CD4-positive, alpha-beta T cell (primary cell): ENCODE data around the gene CNTRL. TPM values are rescaled to one million over a fixed set of nuclear protein-coding genes. Genes with fewer than 3 reads are reported as not detected.

Experiments
- ATAC-seq: fragments of 200-7000 bp; cut with Tn5 transposase; one replicate; pipeline ENCODE4 v1.10.0; 2022; ENCODE audit warnings: mild to moderate bottlenecking; ENCODE audit not compliant: poor library complexity
- CTCF ChIA-PET: fragments of 350-600 bp; sonication (Branson Sonifier 250); formaldehyde crosslinking; loops from one replicate; lab custom pipeline; 2021; ENCODE audit warnings: antibody characterized with exemption, inconsistent platforms; lab: Charles Lee
- POLR2A ChIA-PET: fragments of 350-600 bp; sonication (Branson Sonifier 250); formaldehyde crosslinking; loops from one replicate; lab custom pipeline; 2021; ENCODE audit warnings: antibody characterized with exemption, inconsistent platforms; lab: Charles Lee
- DNase-seq, 14 experiments: peaks; one replicate each; pipeline ENCODE4 v3.0.0-alpha.2; 2013 to 2020; ENCODE audit warnings: mixed read lengths in 2 of 14
- H3K27ac ChIP-seq, 2 donors: one replicate each; pipeline versions ENCODE4 v1.5.1 to v1.7.0; 2013; ENCODE audit warnings: low read length in 2 of 2, low read depth in 1 of 2, mild to moderate bottlenecking in 1 of 2
- H3K27me3 ChIP-seq, 2 experiments: 1 replicate in 1 of 2; 2 replicates in 1 of 2; pipeline versions ENCODE4 v1.6.1 to v1.7.0; 2013; ENCODE audit warnings: low read length in 2 of 2, control low read depth in 1 of 2, mild to moderate bottlenecking in 1 of 2, moderate library complexity in 1 of 2; ENCODE audit not compliant: insufficient read depth in 2 of 2, control insufficient read depth in 1 of 2
- H3K36me3 ChIP-seq: one replicate; pipeline ENCODE4 v1.6.1; 2013; ENCODE audit warnings: low read length, control low read depth; ENCODE audit not compliant: insufficient read depth
- H3K4me1 ChIP-seq: one replicate; pipeline ENCODE4 v1.6.1; 2013; ENCODE audit warnings: low read length, control low read depth; ENCODE audit not compliant: insufficient read depth
- H3K4me3 ChIP-seq: one replicate; pipeline ENCODE4 v1.5.1; 2013; ENCODE audit warnings: mild to moderate bottlenecking, low read length, moderate library complexity
- H3K9me3 ChIP-seq, 2 experiments: 1 replicate in 1 of 2; 2 replicates in 1 of 2; pipeline versions ENCODE4 v1.6.1 to v1.7.0; 2013; ENCODE audit warnings: low read length in 2 of 2, mild to moderate bottlenecking in 2 of 2, control low read depth in 1 of 2, moderate library complexity in 1 of 2; ENCODE audit not compliant: control insufficient read depth in 1 of 2, insufficient read depth in 1 of 2
- H3K27ac Mint-ChIP-seq: one replicate; pipeline ENCODE4 v1.8.0; 2020; ENCODE audit warnings: mixed read lengths
- H3K27me3 Mint-ChIP-seq: one replicate; pipeline ENCODE4 v1.8.0; 2021; ENCODE audit warnings: mixed read lengths
- H3K36me3 Mint-ChIP-seq: one replicate; pipeline ENCODE4 v1.8.0; 2021; ENCODE audit warnings: low read depth, mixed read lengths
- H3K4me1 Mint-ChIP-seq: one replicate; pipeline ENCODE4 v1.8.0; 2021; ENCODE audit warnings: low read depth, mixed read lengths
- H3K4me3 Mint-ChIP-seq: one replicate; pipeline ENCODE4 v1.8.0; 2020; ENCODE audit warnings: mild to moderate bottlenecking, mixed read lengths
- H3K9me3 Mint-ChIP-seq: one replicate; pipeline ENCODE4 v1.8.0; 2020; ENCODE audit warnings: mixed read lengths
- intact Hi-C, 2 experiments: fragments of 100-400 bp; cut with DNase I in 1 of 2; cut with micrococcal nuclease in 1 of 2; formaldehyde crosslinking; loops; one replicate each; pipeline versions ENCODE4 v1.15.1 to v1.9.0; 2023 to 2025; cut with DNase I, micrococcal nuclease
- total RNA-seq, 174 experiments: library from RNA in 2 of 174; stranded (reverse) in 2 of 174; gene quantifications; one replicate each; pipeline ENCODE4 v1.2.3 and lab custom pipeline; 2021 to 2026
- TF ChIP-seq, protein P1 (sequence below): fragments of 200-600 bp; IDR thresholded peaks from one replicate; pipeline ENCODE4 v1.8.0; 2022; ENCODE audit warnings: antibody characterized with exemption, mild to moderate bottlenecking

The CNTRL gene
- total RNA-seq, 2 experiments from 2014 or later = 35.1 to 38.1 TPM

DNA sequence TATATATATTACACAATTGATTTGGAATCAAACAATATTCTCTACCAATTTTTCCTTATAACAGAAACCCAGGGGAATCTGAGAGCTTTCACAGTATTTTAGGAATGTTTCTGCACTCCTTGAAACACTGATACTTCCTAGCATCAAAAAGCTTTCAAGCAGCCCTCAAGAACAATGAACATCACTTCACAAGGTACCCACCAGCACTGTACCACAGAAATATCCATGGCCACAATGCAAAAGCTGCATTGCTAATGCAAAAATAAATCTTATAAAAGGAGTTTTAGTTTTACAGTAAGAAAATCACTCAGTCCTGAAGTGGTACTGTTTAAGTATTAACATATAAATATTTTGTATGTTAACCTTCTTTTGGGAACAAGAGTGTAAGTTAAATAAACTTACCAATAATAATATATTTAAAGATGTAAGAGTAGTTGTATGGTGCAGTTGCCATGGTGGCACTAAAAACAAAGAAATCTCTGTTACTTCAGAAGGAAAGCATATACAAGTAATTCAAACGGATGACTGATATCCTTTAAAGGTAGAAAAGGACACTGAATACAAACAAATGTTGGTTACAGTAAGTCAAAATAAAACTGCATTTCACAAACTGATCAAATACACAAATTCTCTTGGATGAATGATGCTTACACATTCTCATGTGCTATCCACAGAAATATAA is 118.3 kb downstream of the CNTRL start:
- ChIA-PET POLR2A (interaction anchor here (1.1 to 1.7 kb wide), 2 partner anchors 8 to 9 kb away, joined by 3 to 8 read pairs; partner anchors contain the start of gene RAB14), CTCF (interaction anchor here (1.3 kb wide), 1 partner anchor 9 kb away, joined by 3 read pairs; the partner anchor contains the start of gene RAB14)
- ATAC-seq (peak; percentile 54), DNase-seq (peak in 1 of 14 experiments; percentile 43)
- peaks cover 97% of the 10 kb centered on the region for H3K4me1 Mint-ChIP-seq
- H3K27ac ChIP-seq = no peak overlapping the region
- peak overlapping the region; percentile 56 for H3K27ac Mint-ChIP-seq
- no peak overlapping the region for H3K4me3 ChIP-seq
- peaks cover 14% of the 10 kb centered on the region for H3K4me1 ChIP-seq
- TF ChIP-seq, protein P1, sequence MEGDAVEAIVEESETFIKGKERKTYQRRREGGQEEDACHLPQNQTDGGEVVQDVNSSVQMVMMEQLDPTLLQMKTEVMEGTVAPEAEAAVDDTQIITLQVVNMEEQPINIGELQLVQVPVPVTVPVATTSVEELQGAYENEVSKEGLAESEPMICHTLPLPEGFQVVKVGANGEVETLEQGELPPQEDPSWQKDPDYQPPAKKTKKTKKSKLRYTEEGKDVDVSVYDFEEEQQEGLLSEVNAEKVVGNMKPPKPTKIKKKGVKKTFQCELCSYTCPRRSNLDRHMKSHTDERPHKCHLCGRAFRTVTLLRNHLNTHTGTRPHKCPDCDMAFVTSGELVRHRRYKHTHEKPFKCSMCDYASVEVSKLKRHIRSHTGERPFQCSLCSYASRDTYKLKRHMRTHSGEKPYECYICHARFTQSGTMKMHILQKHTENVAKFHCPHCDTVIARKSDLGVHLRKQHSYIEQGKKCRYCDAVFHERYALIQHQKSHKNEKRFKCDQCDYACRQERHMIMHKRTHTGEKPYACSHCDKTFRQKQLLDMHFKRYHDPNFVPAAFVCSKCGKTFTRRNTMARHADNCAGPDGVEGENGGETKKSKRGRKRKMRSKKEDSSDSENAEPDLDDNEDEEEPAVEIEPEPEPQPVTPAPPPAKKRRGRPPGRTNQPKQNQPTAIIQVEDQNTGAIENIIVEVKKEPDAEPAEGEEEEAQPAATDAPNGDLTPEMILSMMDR = no peak
- H3K27me3 ChIP-seq = no peaks in the 10 kb centered on the region
- intact Hi-C loops = no loop called here
- peak overlapping the region; percentile 42 for H3K4me3 Mint-ChIP-seq
- no peaks in the 10 kb centered on the region for H3K27me3 Mint-ChIP-seq
- no peaks in the 10 kb centered on the region for H3K9me3 ChIP-seq
- peaks cover 35% of the 10 kb centered on the region for H3K36me3 Mint-ChIP-seq
- H3K9me3 Mint-ChIP-seq = no peaks in the 10 kb centered on the region
- peaks cover 8% of the 10 kb centered on the region for H3K36me3 ChIP-seq

DNA sequence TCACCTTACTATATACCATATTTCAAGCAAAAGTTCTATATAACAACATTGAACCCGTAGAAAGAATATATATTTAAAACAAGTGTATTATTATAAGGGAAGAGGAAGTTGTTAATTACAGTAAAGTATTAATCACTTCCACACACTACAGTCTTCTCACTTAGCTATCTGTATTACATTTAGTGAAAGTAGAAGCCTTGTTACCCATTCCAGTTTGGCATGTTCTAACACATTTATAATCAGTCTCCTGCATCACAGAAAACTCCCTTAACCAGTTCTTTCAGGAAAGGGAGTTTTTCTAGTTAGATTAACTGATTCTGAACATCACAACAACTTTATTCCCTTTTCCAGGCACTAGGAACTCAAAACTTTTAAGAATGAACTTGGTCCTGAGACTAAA is 120.0 kb downstream of the CNTRL start:
- Mint-ChIP-seq H3K27ac (peak overlapping the region; percentile 56), H3K4me1 (peaks cover 99% of the 10 kb centered on the region), H3K4me3 (peak overlapping the region; percentile 17), H3K27me3 (no peaks in the 10 kb centered on the region), H3K36me3 (peaks cover 24% of the 10 kb centered on the region), H3K9me3 (no peaks in the 10 kb centered on the region)
- Histone ChIP-seq H3K4me3 (no peak overlapping the region), H3K4me1 (peaks cover 14% of the 10 kb centered on the region), H3K27ac (no peak overlapping the region), H3K36me3 (peaks cover under 1% of the 10 kb centered on the region), H3K9me3 (no peaks in the 10 kb centered on the region), H3K27me3 (no peaks in the 10 kb centered on the region)
- ChIA-PET CTCF (interaction anchor here (1.1 kb wide), 1 partner anchor 25 kb away, joined by 4 read pairs; no protein-coding TSS in a partner anchor), POLR2A (no interaction called here)
- TF ChIP-seq, protein P1 = no peak
- intact Hi-C loops = no loop called here
- ATAC-seq (no peak), DNase-seq (no peak)

DNA sequence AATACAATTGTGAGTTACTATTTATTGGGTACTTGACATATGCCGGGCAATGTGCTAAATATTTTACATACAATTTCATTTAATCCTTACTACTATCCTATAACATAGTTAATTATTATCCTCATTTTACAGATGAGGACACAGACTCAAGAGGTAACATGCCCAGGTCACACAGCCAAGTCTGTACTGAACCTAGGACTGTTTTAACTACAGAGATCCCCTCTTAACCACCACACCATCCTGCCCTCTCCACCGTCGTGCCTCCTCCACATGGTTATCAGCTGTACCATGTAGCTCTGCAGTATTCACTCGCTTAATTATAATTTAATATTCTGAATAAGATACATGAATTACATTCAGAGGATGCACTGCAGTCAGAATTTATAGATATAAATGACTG is 121.6 kb downstream of the CNTRL start:
- intact Hi-C loops = no loop called here
- H3K4me1 Mint-ChIP-seq = peaks cover 88% of the 10 kb centered on the region
- H3K27me3 Mint-ChIP-seq = no peaks in the 10 kb centered on the region
- peak overlapping the region; percentile 28 for H3K4me3 Mint-ChIP-seq
- DNase-seq (no peak), ATAC-seq (no peak)
- ChIA-PET CTCF (interaction anchor here (0.7 to 1.0 kb wide), 2 partner anchors 11 to 23 kb away, joined by 3 read pairs; no protein-coding TSS in a partner anchor), POLR2A (interaction anchor here (1.0 kb wide), 1 partner anchor 27 kb away, joined by 3 read pairs; no protein-coding TSS in a partner anchor)
- peak overlapping the region; percentile 56 for H3K27ac Mint-ChIP-seq
- Histone ChIP-seq H3K27me3 (no peaks in the 10 kb centered on the region), H3K36me3 (no peaks in the 10 kb centered on the region), H3K4me3 (no peak overlapping the region), H3K4me1 (peaks cover 12% of the 10 kb centered on the region), H3K9me3 (no peaks in the 10 kb centered on the region), H3K27ac (no peak overlapping the region)
- peaks cover 16% of the 10 kb centered on the region for H3K36me3 Mint-ChIP-seq
- TF ChIP-seq, protein P1 = no peak
- no peaks in the 10 kb centered on the region for H3K9me3 Mint-ChIP-seq
